ENCODE measurements around the gene MRPL40. TPM values are rescaled to one million over a fixed set of nuclear protein-coding genes. Genes with fewer than 3 reads are reported as not detected.

The MRPL40 gene
- total RNA-seq, 4 donors from 2014 or later: 19.6 to 33.9 (median 23.4) TPM

DNA sequence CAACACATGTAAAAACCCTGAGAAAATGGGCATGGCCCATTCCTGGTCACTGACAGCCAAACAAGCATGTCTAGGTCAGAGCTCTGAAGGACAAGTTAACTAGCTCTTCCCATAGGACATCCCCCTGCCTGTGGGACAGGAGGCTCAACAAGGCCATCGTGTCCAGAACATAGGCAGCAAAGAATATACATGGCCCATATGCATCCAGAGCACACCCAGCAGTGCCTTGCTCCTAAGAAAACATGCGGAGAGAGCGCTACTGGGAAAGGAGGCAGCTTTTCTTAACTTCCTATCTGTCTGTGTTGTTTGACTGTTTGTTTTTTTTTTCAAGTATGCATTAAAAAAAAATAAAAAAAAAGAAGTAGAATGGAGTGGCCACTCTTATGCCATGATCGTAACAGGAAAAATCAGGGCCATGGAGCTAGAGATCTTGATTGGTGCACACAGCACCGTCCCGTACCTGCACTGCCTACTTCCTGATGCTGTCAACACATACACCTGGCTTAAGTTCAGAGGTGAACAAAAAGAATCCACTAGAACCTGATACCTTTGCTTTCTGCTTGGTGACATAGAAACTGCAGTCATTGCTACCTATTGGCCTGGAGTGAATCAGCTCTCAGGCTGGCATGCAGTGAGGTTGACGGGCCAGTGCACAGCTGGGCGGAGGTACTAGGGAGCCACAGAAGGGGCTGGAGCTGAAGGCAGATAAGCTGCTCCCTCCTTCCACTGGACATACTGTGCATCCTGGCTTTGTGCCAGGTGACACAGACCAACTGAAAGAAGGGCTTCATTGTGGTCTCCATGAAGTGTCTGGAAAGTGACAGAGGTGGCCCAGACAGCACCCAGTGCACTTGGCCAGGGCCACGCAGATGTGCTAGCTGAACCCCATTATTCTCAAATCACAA lies 34.8 kb downstream of the MRPL40 start:
- TF ChIP-seq, protein P1, sequence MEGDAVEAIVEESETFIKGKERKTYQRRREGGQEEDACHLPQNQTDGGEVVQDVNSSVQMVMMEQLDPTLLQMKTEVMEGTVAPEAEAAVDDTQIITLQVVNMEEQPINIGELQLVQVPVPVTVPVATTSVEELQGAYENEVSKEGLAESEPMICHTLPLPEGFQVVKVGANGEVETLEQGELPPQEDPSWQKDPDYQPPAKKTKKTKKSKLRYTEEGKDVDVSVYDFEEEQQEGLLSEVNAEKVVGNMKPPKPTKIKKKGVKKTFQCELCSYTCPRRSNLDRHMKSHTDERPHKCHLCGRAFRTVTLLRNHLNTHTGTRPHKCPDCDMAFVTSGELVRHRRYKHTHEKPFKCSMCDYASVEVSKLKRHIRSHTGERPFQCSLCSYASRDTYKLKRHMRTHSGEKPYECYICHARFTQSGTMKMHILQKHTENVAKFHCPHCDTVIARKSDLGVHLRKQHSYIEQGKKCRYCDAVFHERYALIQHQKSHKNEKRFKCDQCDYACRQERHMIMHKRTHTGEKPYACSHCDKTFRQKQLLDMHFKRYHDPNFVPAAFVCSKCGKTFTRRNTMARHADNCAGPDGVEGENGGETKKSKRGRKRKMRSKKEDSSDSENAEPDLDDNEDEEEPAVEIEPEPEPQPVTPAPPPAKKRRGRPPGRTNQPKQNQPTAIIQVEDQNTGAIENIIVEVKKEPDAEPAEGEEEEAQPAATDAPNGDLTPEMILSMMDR (IDR thresholded peaks at IDR 0.05): no peak
- WGBS, 2 donors: 96 to 98% methylated on average over 9 of the region's 9 CpGs
- no peak for DNase-seq (ENCODE audit: low spot score in 2 of 2)
- H3K4me3 ChIP-seq (ENCODE audit: low read depth, poor library complexity, severe bottlenecking): no peak overlapping the region
- intact Hi-C loops (cut with DNase I; ENCODE audit: low total_unique reads): no loop called here

DNA sequence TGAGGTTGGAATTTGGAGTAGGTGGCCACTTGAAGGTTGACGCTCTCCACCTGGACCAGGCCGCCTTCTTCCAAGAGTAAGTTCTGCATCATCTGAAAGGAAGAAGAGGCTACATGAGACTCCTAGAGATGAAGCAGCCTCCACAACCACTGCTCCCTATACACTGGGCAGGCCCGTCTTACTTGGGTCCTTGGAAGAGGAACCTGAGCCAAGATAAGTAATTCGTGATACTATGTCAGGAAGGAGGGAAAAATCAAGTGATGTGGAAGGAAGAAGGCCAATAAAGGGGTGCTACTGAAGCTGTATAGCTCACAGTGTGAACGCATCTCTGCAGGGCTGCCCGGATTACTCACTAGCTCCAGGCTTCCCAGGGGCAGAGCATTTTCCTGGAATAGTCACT lies 35.6 kb downstream of the MRPL40 start:
- WGBS, 2 donors: 91 to 97% methylated on average over 6 of the region's 6 CpGs
- H3K4me3 ChIP-seq (ENCODE audit: low read depth, poor library complexity, severe bottlenecking): no peak overlapping the region
- no peak for DNase-seq (ENCODE audit: low spot score in 2 of 2)
- intact Hi-C loops (cut with DNase I; ENCODE audit: low total_unique reads): no loop called here
- TF ChIP-seq POLR2A (IDR thresholded peaks at IDR 0.05): no peak
- TF ChIP-seq, protein P1 (IDR thresholded peaks at IDR 0.05): no peak

DNA sequence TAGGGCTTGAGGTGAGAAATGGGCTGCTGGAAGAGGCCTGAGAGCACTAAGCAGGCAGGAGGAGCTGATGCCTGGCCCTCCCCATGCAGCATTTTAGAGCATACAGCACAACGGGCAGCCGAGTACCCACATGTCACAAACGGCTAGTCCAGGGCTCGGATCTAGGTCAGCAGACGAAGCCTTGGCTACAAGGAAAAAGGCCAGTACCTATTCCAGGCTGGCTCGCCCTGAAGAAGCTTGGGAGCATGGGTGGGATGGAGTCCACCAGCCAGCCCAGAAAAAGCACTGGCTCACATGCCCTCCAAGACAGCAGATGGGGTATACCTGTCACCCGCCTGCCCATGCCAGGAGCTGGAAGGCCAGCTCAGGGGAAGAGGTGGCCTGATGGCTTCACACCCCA lies 37.1 kb downstream of the MRPL40 start:
- intact Hi-C loops (cut with DNase I; ENCODE audit: low total_unique reads): no loop called here
- DNase-seq (ENCODE audit: low spot score in 2 of 2): no peak
- 93 to 94% methylated on average over 7 of the region's 7 CpGs for WGBS, 2 donors
- no peak overlapping the region for H3K4me3 ChIP-seq (ENCODE audit: low read depth, poor library complexity, severe bottlenecking)
- TF ChIP-seq, protein P1 (IDR thresholded peaks at IDR 0.05): no peak
- TF ChIP-seq POLR2A (IDR thresholded peaks at IDR 0.05): no peak

DNA sequence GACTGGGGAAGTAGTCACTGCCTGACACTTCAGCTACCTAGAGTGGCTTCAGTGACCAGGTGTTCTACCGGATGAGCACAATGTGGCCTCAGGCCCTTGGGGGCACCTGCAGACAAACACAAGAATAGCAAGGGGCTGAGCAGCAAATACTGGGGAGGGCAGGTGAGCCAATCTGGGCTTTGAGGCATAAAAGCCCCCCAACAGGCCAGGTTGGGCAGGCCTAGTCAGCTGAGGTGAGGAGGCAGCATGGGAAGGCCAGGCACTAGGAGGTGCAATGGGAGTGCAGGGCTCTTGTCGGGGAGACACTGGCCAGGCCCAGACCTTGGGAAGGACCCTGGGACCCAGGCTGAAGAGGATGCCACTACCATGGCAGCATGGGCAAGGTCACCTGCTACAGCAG lies 37.7 kb downstream of the MRPL40 start:
- no peak overlapping the region for H3K4me3 ChIP-seq (ENCODE audit: low read depth, poor library complexity, severe bottlenecking)
- intact Hi-C loops (cut with DNase I; ENCODE audit: low total_unique reads): no loop called here
- TF ChIP-seq, protein P1 (IDR thresholded peaks at IDR 0.05): no peak
- no peak for TF ChIP-seq POLR2A (IDR thresholded peaks at IDR 0.05)
- DNase-seq (ENCODE audit: low spot score in 2 of 2): no peak
- WGBS, 2 donors: 94 to 96% methylated on average over 2 of the region's 2 CpGs

DNA sequence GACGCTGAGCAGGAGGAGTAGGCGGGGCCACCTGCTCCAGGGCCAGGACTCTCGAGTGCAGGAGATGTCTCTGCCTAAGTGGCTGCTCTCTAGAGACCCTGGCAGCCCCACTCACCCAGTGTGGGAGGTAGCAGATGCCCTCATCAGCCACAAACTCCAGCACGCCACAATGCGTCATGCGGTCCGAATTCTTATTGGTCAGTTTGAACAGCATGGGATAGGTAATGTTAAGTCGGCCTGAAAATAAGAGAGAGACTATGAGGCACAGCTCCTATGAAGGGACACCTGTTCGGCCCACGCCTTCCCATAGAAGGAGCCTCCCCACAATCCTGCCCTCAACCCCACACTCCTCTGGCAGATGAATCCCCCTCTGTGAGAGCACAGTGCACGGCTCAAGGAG lies 39.2 kb downstream of the MRPL40 start:
- TF ChIP-seq, protein P1 (IDR thresholded peaks at IDR 0.05): no peak
- TF ChIP-seq POLR2A (IDR thresholded peaks at IDR 0.05): no peak
- WGBS, 2 donors: 90 to 93% methylated on average over 11 of the region's 11 CpGs
- no peak overlapping the region for H3K4me3 ChIP-seq (ENCODE audit: low read depth, poor library complexity, severe bottlenecking)
- intact Hi-C loops (cut with DNase I; ENCODE audit: low total_unique reads): no loop called here
- no peak for DNase-seq (ENCODE audit: low spot score in 2 of 2)
